SK-N-SH (cell line): ENCODE data around the gene EFCAB13. TPM values are rescaled to one million over a fixed set of nuclear protein-coding genes. Genes with fewer than 3 reads are reported as not detected.

Experiments
- CTCF ChIA-PET: fragments of 300-600, 350-600 bp; formaldehyde crosslinking; extraction: SDS; loops from one replicate; lab custom pipeline; 2021; lab: Yijun Ruan, JAX
- POLR2A ChIA-PET: fragments of 350-600 bp; sonication (Branson Sonifier 250); formaldehyde crosslinking; extraction: SDS; loops from one replicate; lab custom pipeline; 2020; ENCODE audit warnings: antibody characterized with exemption, inconsistent platforms; lab: Yijun Ruan, JAX
- DNase-seq: peaks from one replicate; pipeline ENCODE4 v3.0.0; 2012
- H2AFZ ChIP-seq: fragments of 200-600 bp; sonication (generic); 2 replicates; pipeline ENCODE4 v1.8.1; 2016; ENCODE audit warnings: antibody characterized with exemption, mild to moderate bottlenecking, low read depth
- H3F3A ChIP-seq: fragments of 200-600 bp; sonication (generic); replicated peaks from 2 replicates; pipeline ENCODE3; 2016; ENCODE audit warnings: antibody characterized with exemption, mild to moderate bottlenecking; ENCODE audit not compliant: insufficient read depth
- H3K27ac ChIP-seq, 2 experiments: fragments of 200-500 bp in 1 of 2; fragments of 200-600 bp in 1 of 2; sonication (Bioruptor generic) in 1 of 2; sonication (generic), shearing (Covaris generic) in 1 of 2; 2 replicates each; pipeline versions ENCODE4 v1.5.1 to v1.6.1; 2014 to 2016; ENCODE audit warnings: low read depth in 2 of 2, inconsistent platforms in 1 of 2, low read length in 1 of 2, mild to moderate bottlenecking in 1 of 2, mixed read lengths in 1 of 2
- H3K27me3 ChIP-seq: fragments of 200-600 bp; sonication (generic), shearing (Covaris generic); 2 replicates; pipeline ENCODE4 v1.6.1; 2016; ENCODE audit warnings: mixed run types; ENCODE audit not compliant: insufficient read depth
- H3K36me3 ChIP-seq, 2 experiments: fragments of 200-500 bp in 1 of 2; fragments of 200-600 bp in 1 of 2; sonication (Bioruptor generic) in 1 of 2; sonication (generic) in 1 of 2; replicated peaks in 1 of 2; 2 replicates each; pipeline versions ENCODE3 to v1.5.1; 2014 to 2016; ENCODE audit warnings: low read length in 1 of 2, mild to moderate bottlenecking in 1 of 2; ENCODE audit not compliant: insufficient read depth in 2 of 2, control insufficient read depth in 1 of 2
- H3K4me1 ChIP-seq, 2 experiments: fragments of 200-500 bp in 1 of 2; fragments of 200-600 bp in 1 of 2; sonication (Bioruptor generic) in 1 of 2; sonication (generic), shearing (Covaris generic) in 1 of 2; 2 replicates each; pipeline versions ENCODE4 v1.5.1 to v1.6.1; 2014 to 2016; ENCODE audit warnings: low read depth in 1 of 2, low read length in 1 of 2, mixed run types in 1 of 2; ENCODE audit not compliant: insufficient read depth in 2 of 2, control insufficient read depth in 1 of 2
- H3K4me2 ChIP-seq: fragments of 200-600 bp; sonication (generic), shearing (Covaris generic); 2 replicates; pipeline ENCODE4 v1.6.1; 2017; ENCODE audit warnings: mixed run types
- H3K4me3 ChIP-seq, 2 experiments: fragments of 200-500 bp in 1 of 2; fragments of 200-600 bp in 1 of 2; sonication (Bioruptor generic) in 1 of 2; sonication (generic), shearing (Covaris generic) in 1 of 2; 2 replicates each; pipeline versions ENCODE4 v1.5.1 to v1.8.1; 2014 to 2016; ENCODE audit warnings: low read depth in 2 of 2, inconsistent platforms in 1 of 2, low read length in 1 of 2, mild to moderate bottlenecking in 1 of 2, mixed read lengths in 1 of 2, moderate library complexity in 1 of 2
- H3K79me2 ChIP-seq: fragments of 200-600 bp; sonication (generic); 2 replicates; pipeline ENCODE4 v1.8.1; 2017; ENCODE audit warnings: mild to moderate bottlenecking; ENCODE audit not compliant: insufficient read depth
- H3K9ac ChIP-seq: fragments of 200-600 bp; sonication (generic); 2 replicates; pipeline ENCODE4 v1.6.1; 2017; ENCODE audit warnings: mixed run types
- H3K9me2 ChIP-seq: fragments of 200-600 bp; sonication (generic); 2 replicates; pipeline ENCODE4 v1.6.1; 2017; ENCODE audit warnings: mixed run types
- H3K9me3 ChIP-seq: fragments of 200-600 bp; sonication (generic); 2 replicates; pipeline ENCODE4 v1.6.1; 2017; ENCODE audit warnings: mixed run types, mild to moderate bottlenecking, moderate library complexity
- H4K20me1 ChIP-seq: fragments of 200-600 bp; sonication (generic); 2 replicates; pipeline ENCODE4 v1.6.1; 2017; ENCODE audit warnings: mild to moderate bottlenecking, mixed run types; ENCODE audit not compliant: insufficient read depth
- EP300 ChIP-seq, 2 experiments: IDR thresholded peaks; 2 replicates each; pipeline versions ENCODE4 v1.4.0 to v1.6.1; 2012; ENCODE audit warnings: borderline replicate concordance in 1 of 2, low read depth in 1 of 2, low read length in 1 of 2
- FOSL2 ChIP-seq: IDR thresholded peaks from 2 replicates; pipeline ENCODE4 v1.4.0; 2012; ENCODE audit warnings: low read depth, mild to moderate bottlenecking, moderate library complexity, borderline replicate concordance
- FOXJ3 ChIP-seq: sonication (generic); formaldehyde crosslinking; IDR thresholded peaks from 2 replicates; pipeline ENCODE4 v1.5.1; 2020; ENCODE audit warnings: mild to moderate bottlenecking, missing genetic modification reagents
- FOXM1 ChIP-seq: IDR thresholded peaks from 2 replicates; pipeline ENCODE4 v1.4.0; 2012; ENCODE audit warnings: low read depth, mild to moderate bottlenecking
- NFIC ChIP-seq: IDR thresholded peaks from 2 replicates; pipeline ENCODE4 v1.4.0; 2012; ENCODE audit warnings: borderline replicate concordance
- RXRA ChIP-seq: IDR thresholded peaks from 2 replicates; pipeline ENCODE4 v1.4.0; 2012; ENCODE audit warnings: low read depth, mild to moderate bottlenecking, borderline replicate concordance
- TCF12 ChIP-seq: IDR thresholded peaks from 2 replicates; pipeline ENCODE4 v1.4.0; 2012
- TEAD4 ChIP-seq: IDR thresholded peaks from 2 replicates; pipeline ENCODE4 v1.4.0; 2012; ENCODE audit warnings: mild to moderate bottlenecking, borderline replicate concordance; ENCODE audit not compliant: insufficient read depth
- YY1 ChIP-seq: IDR thresholded peaks from 2 replicates; pipeline ENCODE4 v1.4.0; 2012; ENCODE audit warnings: low read depth, mild to moderate bottlenecking
- WGBS: methylation state at CpG from one replicate; pipeline ENCODE4 v1.1.6; 2017; ENCODE audit warnings: low lambda C conversion rate; 5-methylcytosine and 5-hydroxymethylcytosine counted together
- polyA plus RNA-seq, 3 experiments: library from polyadenylated mRNA; depleted of rRNA; stranded (reverse); fragments of >200 nt; gene quantifications; 2 replicates each; pipeline ENCODE4 v1.2.3, GENCODE V29; 2012
- TF ChIP-seq, protein P1 (sequence below): IDR thresholded peaks from 2 replicates; pipeline ENCODE4 v1.4.0; 2012; ENCODE audit warnings: low read depth, borderline replicate concordance
- TF ChIP-seq, protein P2 (sequence below): IDR thresholded peaks from 2 replicates; pipeline ENCODE4 v1.4.0; 2012; ENCODE audit warnings: low read depth, borderline replicate concordance
- TF ChIP-seq, protein P3 (sequence below): fragments of 200-600 bp; sonication (generic); IDR thresholded peaks from 2 replicates; pipeline ENCODE4 v1.6.1; 2017; ENCODE audit warnings: antibody characterized with exemption, mild to moderate bottlenecking, moderate library complexity
- TF ChIP-seq, protein P4 (sequence below): IDR thresholded peaks from 2 replicates; pipeline ENCODE4; 2012

The EFCAB13 gene
- polyA plus RNA-seq, 1 of the 3 experiments (the other 2 are of a cell fraction), result 0.16 TPM

DNA sequence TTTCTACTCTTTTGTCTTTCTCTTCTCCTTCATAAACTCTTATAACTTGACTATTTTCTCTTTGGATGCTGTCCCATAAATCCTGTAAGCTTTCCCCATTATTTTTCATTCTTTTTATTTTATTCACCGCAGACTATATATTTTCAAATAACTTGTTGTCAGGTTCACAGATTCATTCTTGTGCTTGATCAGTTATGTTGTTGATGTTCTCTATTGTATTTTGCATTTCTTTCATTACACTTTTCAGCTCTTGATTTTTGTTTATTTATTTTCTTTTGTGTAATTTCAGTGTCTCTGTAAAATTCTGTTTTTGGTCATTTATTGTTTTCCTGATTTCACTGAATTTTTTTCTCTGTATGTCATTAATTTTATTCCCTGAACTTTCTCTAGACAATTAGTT is 49.2 kb downstream of the EFCAB13 start:
- no peaks in the 10 kb centered on the region for H3K4me1 ChIP-seq
- no peak overlapping the region for H3K4me2 ChIP-seq
- DNase-seq, result no peak
- H2AFZ ChIP-seq, result no peak overlapping the region
- no peaks in the 10 kb centered on the region for H4K20me1 ChIP-seq
- POLR2A ChIA-PET, result no interaction called here
- no peak overlapping the region for H3K4me3 ChIP-seq
- H3K36me3 ChIP-seq, result no peaks in the 10 kb centered on the region
- H3K79me2 ChIP-seq, result no peaks in the 10 kb centered on the region
- 79% methylated on average over 1 of the region's 1 CpG for WGBS
- no peak for TF ChIP-seq EP300 (IDR thresholded peaks at IDR 0.05; ENCODE audit: borderline replicate concordance in 1 of 2, low read depth in 1 of 2, low read length in 1 of 2)
- no peak for TF ChIP-seq FOXM1
- TF ChIP-seq YY1, result no peak
- TF ChIP-seq, protein P1, sequence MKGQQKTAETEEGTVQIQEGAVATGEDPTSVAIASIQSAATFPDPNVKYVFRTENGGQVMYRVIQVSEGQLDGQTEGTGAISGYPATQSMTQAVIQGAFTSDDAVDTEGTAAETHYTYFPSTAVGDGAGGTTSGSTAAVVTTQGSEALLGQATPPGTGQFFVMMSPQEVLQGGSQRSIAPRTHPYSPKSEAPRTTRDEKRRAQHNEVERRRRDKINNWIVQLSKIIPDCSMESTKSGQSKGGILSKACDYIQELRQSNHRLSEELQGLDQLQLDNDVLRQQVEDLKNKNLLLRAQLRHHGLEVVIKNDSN, result no peak
- TF ChIP-seq, protein P2, sequence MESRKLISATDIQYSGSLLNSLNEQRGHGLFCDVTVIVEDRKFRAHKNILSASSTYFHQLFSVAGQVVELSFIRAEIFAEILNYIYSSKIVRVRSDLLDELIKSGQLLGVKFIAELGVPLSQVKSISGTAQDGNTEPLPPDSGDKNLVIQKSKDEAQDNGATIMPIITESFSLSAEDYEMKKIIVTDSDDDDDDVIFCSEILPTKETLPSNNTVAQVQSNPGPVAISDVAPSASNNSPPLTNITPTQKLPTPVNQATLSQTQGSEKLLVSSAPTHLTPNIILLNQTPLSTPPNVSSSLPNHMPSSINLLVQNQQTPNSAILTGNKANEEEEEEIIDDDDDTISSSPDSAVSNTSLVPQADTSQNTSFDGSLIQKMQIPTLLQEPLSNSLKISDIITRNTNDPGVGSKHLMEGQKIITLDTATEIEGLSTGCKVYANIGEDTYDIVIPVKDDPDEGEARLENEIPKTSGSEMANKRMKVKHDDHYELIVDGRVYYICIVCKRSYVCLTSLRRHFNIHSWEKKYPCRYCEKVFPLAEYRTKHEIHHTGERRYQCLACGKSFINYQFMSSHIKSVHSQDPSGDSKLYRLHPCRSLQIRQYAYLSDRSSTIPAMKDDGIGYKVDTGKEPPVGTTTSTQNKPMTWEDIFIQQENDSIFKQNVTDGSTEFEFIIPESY, result no peak
- TF ChIP-seq NFIC, result no peak
- no peak for TF ChIP-seq FOSL2
- TF ChIP-seq, protein P3, sequence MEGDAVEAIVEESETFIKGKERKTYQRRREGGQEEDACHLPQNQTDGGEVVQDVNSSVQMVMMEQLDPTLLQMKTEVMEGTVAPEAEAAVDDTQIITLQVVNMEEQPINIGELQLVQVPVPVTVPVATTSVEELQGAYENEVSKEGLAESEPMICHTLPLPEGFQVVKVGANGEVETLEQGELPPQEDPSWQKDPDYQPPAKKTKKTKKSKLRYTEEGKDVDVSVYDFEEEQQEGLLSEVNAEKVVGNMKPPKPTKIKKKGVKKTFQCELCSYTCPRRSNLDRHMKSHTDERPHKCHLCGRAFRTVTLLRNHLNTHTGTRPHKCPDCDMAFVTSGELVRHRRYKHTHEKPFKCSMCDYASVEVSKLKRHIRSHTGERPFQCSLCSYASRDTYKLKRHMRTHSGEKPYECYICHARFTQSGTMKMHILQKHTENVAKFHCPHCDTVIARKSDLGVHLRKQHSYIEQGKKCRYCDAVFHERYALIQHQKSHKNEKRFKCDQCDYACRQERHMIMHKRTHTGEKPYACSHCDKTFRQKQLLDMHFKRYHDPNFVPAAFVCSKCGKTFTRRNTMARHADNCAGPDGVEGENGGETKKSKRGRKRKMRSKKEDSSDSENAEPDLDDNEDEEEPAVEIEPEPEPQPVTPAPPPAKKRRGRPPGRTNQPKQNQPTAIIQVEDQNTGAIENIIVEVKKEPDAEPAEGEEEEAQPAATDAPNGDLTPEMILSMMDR, result no peak
- TF ChIP-seq, protein P4, sequence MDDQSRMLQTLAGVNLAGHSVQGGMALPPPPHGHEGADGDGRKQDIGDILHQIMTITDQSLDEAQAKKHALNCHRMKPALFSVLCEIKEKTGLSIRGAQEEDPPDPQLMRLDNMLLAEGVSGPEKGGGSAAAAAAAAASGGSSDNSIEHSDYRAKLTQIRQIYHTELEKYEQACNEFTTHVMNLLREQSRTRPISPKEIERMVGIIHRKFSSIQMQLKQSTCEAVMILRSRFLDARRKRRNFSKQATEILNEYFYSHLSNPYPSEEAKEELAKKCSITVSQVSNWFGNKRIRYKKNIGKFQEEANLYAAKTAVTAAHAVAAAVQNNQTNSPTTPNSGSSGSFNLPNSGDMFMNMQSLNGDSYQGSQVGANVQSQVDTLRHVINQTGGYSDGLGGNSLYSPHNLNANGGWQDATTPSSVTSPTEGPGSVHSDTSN, result no peak
- TF ChIP-seq TCF12, result no peak
- no peak for TF ChIP-seq RXRA
- TF ChIP-seq FOXJ3 (CRISPR knock-in tag), result no peak
- no peak for TF ChIP-seq TEAD4
- TF ChIP-seq, all 33 proteins: peak for 0
- no peak overlapping the region for H3K9ac ChIP-seq
- H3F3A ChIP-seq, result no peaks in the 10 kb centered on the region
- no peaks in the 10 kb centered on the region for H3K27me3 ChIP-seq
- CTCF ChIA-PET, result interaction anchor here (0.6 kb wide), 1 partner anchor 21 kb away, joined by 3 read pairs; no protein-coding TSS in a partner anchor
- H3K9me2 ChIP-seq, result no peaks in the 10 kb centered on the region; the same call in 1 of the 2 replicates
- no peak overlapping the region for H3K27ac ChIP-seq
- peaks cover 11% of the 10 kb centered on the region for H3K9me3 ChIP-seq
